HEK293 (cell line): ENCODE results near the gene PGPEP1.

ENCODE experiments used
- AEBP2 ChIP-seq: fragments of 450-650 bp; formaldehyde crosslinking; IDR thresholded peaks from 2 replicates; pipeline ENCODE4 v1.5.1; 2016; ENCODE audit warnings: missing biosample characterization, missing genetic modification characterization, borderline replicate concordance
- BCL11B ChIP-seq: fragments of 450-650 bp; formaldehyde crosslinking; IDR thresholded peaks from 2 replicates; pipeline ENCODE4 v1.5.1; 2016; ENCODE audit warnings: low read depth, missing biosample characterization, missing genetic modification characterization
- HOXC10 ChIP-seq: sonication (generic); formaldehyde crosslinking; IDR thresholded peaks from 2 replicates; pipeline ENCODE4 v1.8.1; 2023; ENCODE audit warnings: mild to moderate bottlenecking, missing genetic modification reagents
- HOXD13 ChIP-seq: sonication (generic); formaldehyde crosslinking; IDR thresholded peaks from 2 replicates; pipeline ENCODE4 v1.8.0; 2022; ENCODE audit warnings: missing genetic modification reagents, borderline replicate concordance
- PATZ1 ChIP-seq: fragments of 450-650 bp; formaldehyde crosslinking; IDR thresholded peaks from 2 replicates; pipeline ENCODE4 v1.5.1; 2016; ENCODE audit warnings: missing biosample characterization, missing genetic modification characterization
- PBX3 ChIP-seq: sonication (generic); formaldehyde crosslinking; IDR thresholded peaks from 2 replicates; pipeline ENCODE4 v1.8.1; 2022; ENCODE audit warnings: mild to moderate bottlenecking, moderate library complexity, missing genetic modification reagents
- PRDM6 ChIP-seq: fragments of 450-650 bp; formaldehyde crosslinking; IDR thresholded peaks from 2 replicates; pipeline ENCODE4 v1.5.1; 2017; ENCODE audit warnings: missing biosample characterization, missing genetic modification characterization
- RBAK ChIP-seq: fragments of 450-650 bp; formaldehyde crosslinking; IDR thresholded peaks from 2 replicates; pipeline ENCODE4 v1.5.1; 2016; ENCODE audit warnings: missing biosample characterization, missing genetic modification characterization
- SCRT2 ChIP-seq: fragments of 450-650 bp; formaldehyde crosslinking; IDR thresholded peaks from 2 replicates; pipeline ENCODE4 v1.5.1; 2016; ENCODE audit warnings: missing biosample characterization, missing genetic modification characterization
- SP3 ChIP-seq: fragments of 450-650 bp; formaldehyde crosslinking; IDR thresholded peaks from 2 replicates; pipeline ENCODE4 v1.5.1; 2016; ENCODE audit warnings: missing biosample characterization, missing genetic modification characterization
- ZBTB17 ChIP-seq: fragments of 450-650 bp; formaldehyde crosslinking; IDR thresholded peaks from 2 replicates; pipeline ENCODE4 v1.5.1; 2016; ENCODE audit warnings: missing biosample characterization, missing genetic modification characterization
- ZBTB7A ChIP-seq: fragments of 450-650 bp; formaldehyde crosslinking; IDR thresholded peaks from 2 replicates; pipeline ENCODE4 v1.5.1; 2016; ENCODE audit warnings: low read depth, missing biosample characterization, missing genetic modification characterization
- ZBTB8A ChIP-seq: fragments of 450-650 bp; formaldehyde crosslinking; IDR thresholded peaks from 2 replicates; pipeline ENCODE4 v1.5.1; 2016; ENCODE audit warnings: missing biosample characterization, missing genetic modification characterization
- ZFP41 ChIP-seq: fragments of 450-650 bp; formaldehyde crosslinking; IDR thresholded peaks from 2 replicates; pipeline ENCODE4 v1.5.1; 2016; ENCODE audit warnings: missing biosample characterization, missing genetic modification characterization, borderline replicate concordance
- ZNF16 ChIP-seq: fragments of 450-650 bp; formaldehyde crosslinking; IDR thresholded peaks from 2 replicates; pipeline ENCODE4 v1.5.1; 2016; ENCODE audit warnings: low read depth, missing biosample characterization, missing genetic modification characterization
- ZNF211 ChIP-seq: fragments of 450-650 bp; formaldehyde crosslinking; IDR thresholded peaks from 2 replicates; pipeline ENCODE4 v1.5.1; 2016; ENCODE audit warnings: low read depth, missing biosample characterization, missing genetic modification characterization
- ZNF221 ChIP-seq: fragments of 450-650 bp; formaldehyde crosslinking; IDR thresholded peaks from 2 replicates; pipeline ENCODE4 v1.5.1; 2017; ENCODE audit warnings: missing biosample characterization, missing genetic modification characterization, borderline replicate concordance
- ZNF24 ChIP-seq: fragments of 450-650 bp; formaldehyde crosslinking; IDR thresholded peaks from 2 replicates; pipeline ENCODE4 v1.5.1; 2016; ENCODE audit warnings: missing biosample characterization, missing genetic modification characterization
- ZNF341 ChIP-seq: fragments of 450-650 bp; formaldehyde crosslinking; IDR thresholded peaks from 2 replicates; pipeline ENCODE4; 2016; ENCODE audit warnings: low read depth, missing biosample characterization, missing genetic modification characterization
- ZNF48 ChIP-seq: fragments of 450-650 bp; formaldehyde crosslinking; IDR thresholded peaks from 2 replicates; pipeline ENCODE4 v1.5.1; 2016; ENCODE audit warnings: missing biosample characterization, missing genetic modification characterization
- ZNF529 ChIP-seq: fragments of 450-650 bp; formaldehyde crosslinking; IDR thresholded peaks from 2 replicates; pipeline ENCODE4 v1.5.1; 2017; ENCODE audit warnings: missing genetic modification characterization, missing biosample characterization; ENCODE audit not compliant: insufficient replicate concordance
- ZNF530 ChIP-seq: fragments of 450-650 bp; formaldehyde crosslinking; IDR thresholded peaks from 2 replicates; pipeline ENCODE4 v1.5.1; 2016; ENCODE audit warnings: low read depth, missing biosample characterization, missing genetic modification characterization
- ZNF624 ChIP-seq: fragments of 450-650 bp; formaldehyde crosslinking; IDR thresholded peaks from 2 replicates; pipeline ENCODE4 v1.5.1; 2017; ENCODE audit warnings: missing biosample characterization, missing genetic modification characterization
- ZNF654 ChIP-seq: fragments of 450-650 bp; formaldehyde crosslinking; IDR thresholded peaks from 2 replicates; pipeline ENCODE4 v1.5.1; 2016; ENCODE audit warnings: low read depth, missing biosample characterization, missing genetic modification characterization
- ZNF670 ChIP-seq: fragments of 450-650 bp; formaldehyde crosslinking; IDR thresholded peaks from 2 replicates; pipeline ENCODE4 v1.5.1; 2016; ENCODE audit warnings: missing biosample characterization, missing genetic modification characterization, low read depth
- ZNF837 ChIP-seq: fragments of 450-650 bp; formaldehyde crosslinking; IDR thresholded peaks from 2 replicates; pipeline ENCODE4 v1.5.1; 2016; ENCODE audit warnings: missing biosample characterization, missing genetic modification characterization
- ZSCAN16 ChIP-seq: fragments of 450-650 bp; formaldehyde crosslinking; IDR thresholded peaks from 2 replicates; pipeline ENCODE4 v1.5.1; 2016; ENCODE audit warnings: missing biosample characterization, missing genetic modification characterization
- ZSCAN4 ChIP-seq: fragments of 450-650 bp; formaldehyde crosslinking; IDR thresholded peaks from 2 replicates; pipeline ENCODE4 v1.5.1; 2017; ENCODE audit warnings: missing biosample characterization, missing genetic modification characterization
- ZSCAN5A ChIP-seq: fragments of 450-650 bp; formaldehyde crosslinking; IDR thresholded peaks from 2 replicates; pipeline ENCODE4 v1.5.1; 2016; ENCODE audit warnings: missing biosample characterization, missing genetic modification characterization

The PGPEP1 gene

GRCh38 chr19:18304458-18305310 is 35.7 kb upstream of the PGPEP1 start (continued):
- 0 out of 2 replicates have a peak, but pooled peaks have one; percentile 27 for TF ChIP-seq ZNF24 (tag by site-specific recombination)
- no peak for TF ChIP-seq ZNF341 (tag by site-specific recombination)
- no peak for TF ChIP-seq ZNF529 (tag by site-specific recombination)
- no peak for TF ChIP-seq RBAK (tag by site-specific recombination)
- no peak for TF ChIP-seq ZFP41
- no peak for TF ChIP-seq PBX3 (CRISPR knock-in tag)
- no peak for TF ChIP-seq ZNF211 (tag by site-specific recombination)
- TF ChIP-seq HOXC10 = no peak
- 0 out of 2 replicates have a peak, but pooled peaks have one; percentile 31 for TF ChIP-seq ZSCAN5A
- TF ChIP-seq BCL11B (tag by site-specific recombination) = no peak
- no peak; the same call in 1 of the 2 replicates for TF ChIP-seq ZBTB7A (tag by site-specific recombination)
- TF ChIP-seq PRDM6 (tag by site-specific recombination) = no peak
- peak; percentile 97 for TF ChIP-seq PATZ1 (tag by site-specific recombination)
- TF ChIP-seq ZNF221 (tag by site-specific recombination) = no peak
- peak; percentile 34 for TF ChIP-seq ZBTB17 (tag by site-specific recombination)
- no peak for TF ChIP-seq ZNF837 (tag by site-specific recombination)
- TF ChIP-seq ZNF48 (tag by site-specific recombination) = no peak
- TF ChIP-seq AEBP2 (tag by site-specific recombination) = no peak
- no peak for TF ChIP-seq ZSCAN4
- TF ChIP-seq ZNF624 (tag by site-specific recombination) = no peak
- peak; percentile 91 for TF ChIP-seq SP3
- TF ChIP-seq ZBTB8A (tag by site-specific recombination) = peak; percentile 38; the same call in 1 of the 2 replicates
- no peak for TF ChIP-seq ZNF530 (tag by site-specific recombination)
- TF ChIP-seq SCRT2 (tag by site-specific recombination) = peak; percentile 33; the same call in 1 of the 2 replicates
- TF ChIP-seq HOXD13 (CRISPR knock-in tag) = no peak
- no peak for TF ChIP-seq ZSCAN16 (tag by site-specific recombination)
- TF ChIP-seq ZNF670 (tag by site-specific recombination) = no peak
- no peak for TF ChIP-seq ZNF654 (tag by site-specific recombination)
- TF ChIP-seq ZNF16 (tag by site-specific recombination) = no peak
